Stimulated activated effector memory CD8-positive, alpha-beta T cell treated with anti-CD3 and anti-CD28 coated beads, Interleukin-12 subunit alpha, Interleukin-12 subunit beta, amount 100 ng/mL, for 72 hours (primary cell): ENCODE data around the gene LRRC4C.
"Not testable (repeated sequence)": the region's sequence is repeated elsewhere in the genome, so short reads cannot be mapped to it uniquely, and the experiment has no call there.

Source experiments
- ATAC-seq: fragments of 150-1000 bp; cut with Tn5 transposase; 2 replicates; pipeline ENCODE4 v1.10.0; 2021
- DNase-seq, 2 donors: peaks; one replicate each; pipeline ENCODE4 v3.0.0; 2021 to 2022; ENCODE audit warnings: low spot score in 2 of 2
- H3K27ac Mint-ChIP-seq: one replicate; pipeline ENCODE4 v1.8.0; 2022; ENCODE audit warnings: mild to moderate bottlenecking, mixed read lengths
- H3K36me3 Mint-ChIP-seq: one replicate; pipeline ENCODE4 v1.8.0; 2022; ENCODE audit warnings: mild to moderate bottlenecking, mixed read lengths
- H3K4me1 Mint-ChIP-seq: one replicate; pipeline ENCODE4 v1.8.0; 2022; ENCODE audit warnings: mixed read lengths
- H3K4me3 Mint-ChIP-seq: one replicate; pipeline ENCODE4 v1.8.0; 2022; ENCODE audit warnings: mild to moderate bottlenecking, mixed read lengths
- H3K9me3 Mint-ChIP-seq: one replicate; pipeline ENCODE4 v1.8.0; 2022; ENCODE audit warnings: mixed read lengths

LRRC4C gene

GRCh38 chr11:40168414-40168813 lies 1291.0 kb downstream of the LRRC4C start:
- DNase-seq = no peak
- Mint-ChIP-seq H3K27ac (no peak overlapping the region), H3K9me3 (peaks cover 22% of the 10 kb centered on the region), H3K36me3 (no peaks in the 10 kb centered on the region), H3K4me3 (no peak overlapping the region), H3K4me1 (no peaks in the 10 kb centered on the region)
- no peak for ATAC-seq

- not testable (repeated sequence) for ATAC-seq, DNase-seq, H3K36me3 Mint-ChIP-seq, H3K4me1 Mint-ChIP-seq, H3K4me3 Mint-ChIP-seq, H3K27ac Mint-ChIP-seq
- peaks cover 21% of the 10 kb centered on the region for H3K9me3 Mint-ChIP-seq
Measured at GRCh38 chr11:40167805-40168204, 1291.6 kb downstream of the LRRC4C start.

GRCh38 chr11:40166892-40167291 lies 1292.6 kb downstream of the LRRC4C start:
- Mint-ChIP-seq H3K36me3 (no peaks in the 10 kb centered on the region), H3K4me3 (no peak overlapping the region), H3K9me3 (peaks cover 16% of the 10 kb centered on the region), H3K4me1 (no peaks in the 10 kb centered on the region), H3K27ac (no peak overlapping the region)
- DNase-seq (no peak), ATAC-seq (no peak)

- H3K4me3 Mint-ChIP-seq = no peak overlapping the region
- no peak overlapping the region for H3K27ac Mint-ChIP-seq
- no peaks in the 10 kb centered on the region for H3K4me1 Mint-ChIP-seq
- DNase-seq (no peak), ATAC-seq (no peak)
- H3K36me3 Mint-ChIP-seq = no peaks in the 10 kb centered on the region
- peaks cover 18% of the 10 kb centered on the region for H3K9me3 Mint-ChIP-seq
Measured at GRCh38 chr11:40162901-40163883, 1296.3 kb downstream of the LRRC4C start.

- H3K4me3 Mint-ChIP-seq = no peak overlapping the region
- ATAC-seq = no peak
- H3K27ac Mint-ChIP-seq = no peak overlapping the region
- no peak for DNase-seq
- H3K9me3 Mint-ChIP-seq = peaks cover 26% of the 10 kb centered on the region
- H3K36me3 Mint-ChIP-seq = no peaks in the 10 kb centered on the region
- H3K4me1 Mint-ChIP-seq = no peaks in the 10 kb centered on the region
Measured at GRCh38 chr11:40161854-40162410, 1297.5 kb downstream of the LRRC4C start.

- no peak overlapping the region for H3K4me3 Mint-ChIP-seq
- no peaks in the 10 kb centered on the region for H3K36me3 Mint-ChIP-seq
- ATAC-seq (no peak), DNase-seq (no peak)
- H3K4me1 Mint-ChIP-seq = no peaks in the 10 kb centered on the region
- peaks cover 22% of the 10 kb centered on the region for H3K9me3 Mint-ChIP-seq
- H3K27ac Mint-ChIP-seq = no peak overlapping the region
Measured at GRCh38 chr11:40160418-40160817, 1299.0 kb downstream of the LRRC4C start.

GRCh38 chr11:40149721-40150120 lies 1309.7 kb downstream of the LRRC4C start:
- Mint-ChIP-seq H3K27ac (no peak overlapping the region), H3K9me3 (peaks cover 21% of the 10 kb centered on the region), H3K4me3 (no peak overlapping the region), H3K4me1 (no peaks in the 10 kb centered on the region), H3K36me3 (no peaks in the 10 kb centered on the region)
- DNase-seq (no peak), ATAC-seq (no peak)

GRCh38 chr11:40140560-40140959 lies 1318.9 kb downstream of the LRRC4C start:
- ATAC-seq = no peak
- no peak for DNase-seq
- Mint-ChIP-seq H3K4me1 (no peaks in the 10 kb centered on the region), H3K9me3 (peaks cover 24% of the 10 kb centered on the region), H3K4me3 (no peak overlapping the region), H3K27ac (no peak overlapping the region), H3K36me3 (no peaks in the 10 kb centered on the region)

- no peak for ATAC-seq
Measured at GRCh38 chr11:40139536-40139935, 1319.9 kb downstream of the LRRC4C start.

GRCh38 chr11:40139066-40139465 lies 1320.4 kb downstream of the LRRC4C start:
- peaks cover 24% of the 10 kb centered on the region for H3K9me3 Mint-ChIP-seq
- no peaks in the 10 kb centered on the region for H3K36me3 Mint-ChIP-seq
- no peaks in the 10 kb centered on the region for H3K4me1 Mint-ChIP-seq
- DNase-seq = no peak
- ATAC-seq = no peak
- H3K4me3 Mint-ChIP-seq = no peak overlapping the region
- H3K27ac Mint-ChIP-seq = no peak overlapping the region

More at GRCh38 chr11:40139536-40139935, 1319.9 kb downstream of the LRRC4C start:
- H3K27ac Mint-ChIP-seq = no peak overlapping the region
- DNase-seq = no peak
- no peak overlapping the region for H3K4me3 Mint-ChIP-seq
- H3K4me1 Mint-ChIP-seq = no peaks in the 10 kb centered on the region
- H3K9me3 Mint-ChIP-seq = peaks cover 24% of the 10 kb centered on the region
- H3K36me3 Mint-ChIP-seq = no peaks in the 10 kb centered on the region

GRCh38 chr11:40134820-40135570 lies 1324.5 kb downstream of the LRRC4C start:
- no peaks in the 10 kb centered on the region for H3K36me3 Mint-ChIP-seq
- peaks cover 16% of the 10 kb centered on the region for H3K9me3 Mint-ChIP-seq
- no peak overlapping the region for H3K4me3 Mint-ChIP-seq
- DNase-seq (no peak), ATAC-seq (no peak)
- H3K27ac Mint-ChIP-seq = no peak overlapping the region
- H3K4me1 Mint-ChIP-seq = no peaks in the 10 kb centered on the region

- DNase-seq = no peak
- Mint-ChIP-seq H3K4me1 (no peaks in the 10 kb centered on the region), H3K27ac (no peak overlapping the region), H3K36me3 (no peaks in the 10 kb centered on the region), H3K4me3 (no peak overlapping the region), H3K9me3 (peaks cover 20% of the 10 kb centered on the region)
- no peak for ATAC-seq
Measured at GRCh38 chr11:40133498-40133897, 1326.0 kb downstream of the LRRC4C start.

- Mint-ChIP-seq H3K36me3 (no peaks in the 10 kb centered on the region), H3K27ac (no peak overlapping the region), H3K4me3 (no peak overlapping the region), H3K9me3 (peaks cover 25% of the 10 kb centered on the region), H3K4me1 (no peaks in the 10 kb centered on the region)
- no peak for DNase-seq
- no peak for ATAC-seq
Measured at GRCh38 chr11:40132912-40133311, 1326.5 kb downstream of the LRRC4C start.

GRCh38 chr11:40130427-40130826 lies 1329.0 kb downstream of the LRRC4C start:
- H3K27ac Mint-ChIP-seq = no peak overlapping the region
- no peak overlapping the region for H3K4me3 Mint-ChIP-seq
- DNase-seq = no peak
- ATAC-seq = no peak
- peaks cover 26% of the 10 kb centered on the region for H3K9me3 Mint-ChIP-seq
- H3K4me1 Mint-ChIP-seq = no peaks in the 10 kb centered on the region
- H3K36me3 Mint-ChIP-seq = no peaks in the 10 kb centered on the region

GRCh38 chr11:40129266-40129665 lies 1330.2 kb downstream of the LRRC4C start:
- no peak overlapping the region for H3K4me3 Mint-ChIP-seq
- H3K36me3 Mint-ChIP-seq = no peaks in the 10 kb centered on the region
- H3K4me1 Mint-ChIP-seq = no peaks in the 10 kb centered on the region
- DNase-seq (no peak), ATAC-seq (no peak)
- no peak overlapping the region for H3K27ac Mint-ChIP-seq
- peaks cover 29% of the 10 kb centered on the region for H3K9me3 Mint-ChIP-seq
